HepG2 (cell line): ENCODE data around the gene AKAP9. TPM values are rescaled to one million over a fixed set of nuclear protein-coding genes. Genes with fewer than 3 reads are reported as not detected.

Experiments
- ATAC-seq: fragments of 200-7000 bp; cut with Tn5 transposase; 3 replicates; pipeline ENCODE4 v1.9.1; 2020; ENCODE audit warnings: mild to moderate bottlenecking, moderate library complexity
- BruUV-seq: library from RNA; stranded (reverse); fragments of 400-500 nt; replicated peaks from 2 replicates; lab custom pipeline; 2021; lab: Mats Ljungman, UMichigan
- CTCF ChIA-PET: fragments of 300-600 bp; formaldehyde crosslinking; extraction: SDS; loops from one replicate; lab custom pipeline; 2021; ENCODE audit warnings: low total read pairs, inconsistent platforms, low intra/inter-chr PET ratio; lab: Yijun Ruan, JAX
- POLR2A ChIA-PET: fragments of 350-600 bp; sonication (Branson Sonifier 250); formaldehyde crosslinking; loops from one replicate; lab custom pipeline; 2020; ENCODE audit warnings: antibody characterized with exemption, inconsistent platforms; lab: Yijun Ruan, JAX
- DNase-seq: peaks from one replicate; pipeline ENCODE4 v3.0.0-alpha.2; 2015; ENCODE audit warnings: low spot score
- FAIRE-seq: peaks from 3 replicates; lab custom pipeline; 2011; peaks lifted over from hg19 to GRCh38; lab: Jason Lieb, UNC
- H2AFZ ChIP-seq: one replicate; pipeline ENCODE4 v1.6.1; 2011; ENCODE audit warnings: low read length, inconsistent platforms
- H3K27ac ChIP-seq: fragments of 300-600 bp; 3 replicates; pipeline ENCODE4 v1.8.0; 2011; ENCODE audit warnings: mixed run types, mild to moderate bottlenecking, mixed read lengths, low read length, inconsistent platforms; ENCODE audit not compliant: insufficient read depth; ENCODE audit errors: extremely low read length
- H3K27me3 ChIP-seq, 2 experiments: fragments of 200-600 bp in 1 of 2; 2 replicates in 1 of 2; 3 replicates in 1 of 2; pipeline versions ENCODE4 v1.6.0 to v1.8.0; 2011; ENCODE audit warnings: low read length in 2 of 2, mild to moderate bottlenecking in 2 of 2, moderate library complexity in 2 of 2, inconsistent platforms in 1 of 2; ENCODE audit not compliant: insufficient read depth in 2 of 2, control insufficient read depth in 1 of 2
- H3K36me3 ChIP-seq, 2 experiments: fragments of 200-600 bp in 1 of 2; replicated peaks in 1 of 2; 2 replicates in 1 of 2; 3 replicates in 1 of 2; pipeline versions ENCODE4 v1.5.1 to v1.8.0; 2011; ENCODE audit warnings: low read length in 2 of 2, inconsistent platforms in 1 of 2; ENCODE audit not compliant: insufficient read depth in 2 of 2, control insufficient read depth in 1 of 2
- H3K4me1 ChIP-seq: 2 replicates; pipeline ENCODE4 v1.5.1; 2012; ENCODE audit warnings: low read length, inconsistent platforms; ENCODE audit not compliant: insufficient read depth
- H3K4me2 ChIP-seq: 2 replicates; pipeline ENCODE4 v1.6.0; 2011; ENCODE audit warnings: low read depth, low read length, inconsistent platforms
- H3K4me3 ChIP-seq, 3 experiments: fragments of 200-600 bp in 1 of 3; sonication (generic), shearing (Covaris generic) in 1 of 3; replicated peaks in 1 of 3; 2 replicates each; pipeline ENCODE4 v1.5.1; 2011 to 2016; ENCODE audit warnings: low read length in 3 of 3, inconsistent platforms in 2 of 3, low read depth in 2 of 3, mild to moderate bottlenecking in 2 of 3, control low read depth in 1 of 3, mixed read lengths in 1 of 3; ENCODE audit not compliant: insufficient read depth in 1 of 3
- H3K79me2 ChIP-seq: one replicate; pipeline ENCODE4 v1.6.1; 2011; ENCODE audit warnings: low read length, inconsistent platforms; ENCODE audit not compliant: insufficient read depth
- H3K9ac ChIP-seq: 2 replicates; pipeline ENCODE4 v1.6.0; 2011; ENCODE audit warnings: mild to moderate bottlenecking, low read depth, low read length, inconsistent platforms; ENCODE audit not compliant: insufficient read depth
- H3K9me3 ChIP-seq: 2 replicates; pipeline ENCODE4 v1.5.1; 2012; ENCODE audit warnings: mild to moderate bottlenecking, low read length
- H4K20me1 ChIP-seq: 2 replicates; pipeline ENCODE4 v1.6.0; 2011; ENCODE audit warnings: inconsistent platforms, mild to moderate bottlenecking, low read length, moderate library complexity; ENCODE audit not compliant: insufficient read depth
- AKAP8 ChIP-seq: sonication (generic); formaldehyde crosslinking; IDR thresholded peaks from 2 replicates; pipeline ENCODE4 v1.5.1; 2020; ENCODE audit warnings: mild to moderate bottlenecking, missing genetic modification reagents
- E2F1 ChIP-seq: sonication (generic); formaldehyde crosslinking; IDR thresholded peaks from 2 replicates; pipeline ENCODE4 v1.5.0; 2020; ENCODE audit warnings: missing genetic modification reagents
- EP300 ChIP-seq, 3 experiments: sonication (generic) in 1 of 3; formaldehyde crosslinking in 1 of 3; IDR thresholded peaks; 2 replicates each; pipeline versions ENCODE4 v1.5.1 to v1.6.1; 2011 to 2020; ENCODE audit warnings: low read depth in 2 of 3, low read length in 2 of 3, borderline replicate concordance in 1 of 3, improper control_type of control experiment in 1 of 3, mild to moderate bottlenecking in 1 of 3, missing genetic modification reagents in 1 of 3, moderate library complexity in 1 of 3
- HDAC1 ChIP-seq: sonication (generic); formaldehyde crosslinking; IDR thresholded peaks from 2 replicates; pipeline ENCODE4 v1.5.1; 2020; ENCODE audit warnings: mild to moderate bottlenecking, missing genetic modification reagents
- HNRNPK ChIP-seq: fragments of 200-400 bp; formaldehyde crosslinking; IDR thresholded peaks from 2 replicates; pipeline ENCODE4 v1.6.1; 2018; ENCODE audit warnings: low read length, low read depth, moderate library complexity, mild to moderate bottlenecking; ENCODE audit not compliant: poor library complexity, severe bottlenecking
- RBM22 ChIP-seq: fragments of 200-400 bp; formaldehyde crosslinking; optimal IDR thresholded peaks from 2 replicates; pipeline ENCODE3; 2017; ENCODE audit warnings: mild to moderate bottlenecking, low read length, moderate library complexity
- TFE3 ChIP-seq: IDR thresholded peaks from 2 replicates; pipeline ENCODE4 v1.6.1; 2016
- YEATS4 ChIP-seq: sonication (generic); formaldehyde crosslinking; IDR thresholded peaks from 2 replicates; pipeline ENCODE4 v1.4.0; 2020; ENCODE audit warnings: missing genetic modification reagents, borderline replicate concordance
- ZFP62 ChIP-seq: sonication (generic); formaldehyde crosslinking; IDR thresholded peaks from 2 replicates; pipeline ENCODE4 v1.4.0; 2020; ENCODE audit warnings: missing genetic modification reagents
- ZNF597 ChIP-seq: sonication (generic); formaldehyde crosslinking; IDR thresholded peaks from 2 replicates; pipeline ENCODE4 v1.5.0; 2020; ENCODE audit warnings: missing genetic modification reagents
- ZNF891 ChIP-seq: sonication (generic); formaldehyde crosslinking; IDR thresholded peaks from 2 replicates; pipeline ENCODE4 v1.5.0; 2020; ENCODE audit warnings: mild to moderate bottlenecking, missing genetic modification reagents
- WGBS: methylation state at CpG from one replicate; pipeline ENCODE4 v1.1.6; 2017; ENCODE audit warnings: low lambda C conversion rate; 5-methylcytosine and 5-hydroxymethylcytosine counted together
- in situ Hi-C: cut with HindIII; loops from 2 replicates; pipeline ENCODE4 v1.10.0; 2017; ENCODE audit warnings: low pct_unique_long_range_greater_than_20kb; ENCODE audit not compliant: extremely low pct_ligation_motif_present
- intact Hi-C: fragments of 100-400 bp; cut with micrococcal nuclease; formaldehyde crosslinking; loops from one replicate; pipeline ENCODE4 v1.10.0; 2022; ENCODE audit not compliant: unreplicated experiment
- polyA plus RNA-seq, 8 experiments: library from polyadenylated mRNA; depleted of rRNA in 3 of 8; stranded (reverse) in 7 of 8; unstranded in 1 of 8; fragments of >200 nt; fragmentation: Illumina TruSeq in 4 of 8; extraction: Trizol in 4 of 8; gene quantifications; 2 replicates each; pipeline versions ENCODE4 v1.2.1 to v1.2.3, GENCODE V29; 2011 to 2016; ENCODE audit warnings: low read depth in 4 of 8, missing spikeins in 1 of 8, mixed read lengths in 1 of 8; ENCODE audit not compliant: insufficient read depth in 1 of 8
- total RNA-seq, 5 experiments: library from RNA; depleted of rRNA; stranded (reverse); fragments of >200 nt; fragmentation: Illumina TruSeq; extraction: Trizol; gene quantifications; 2 replicates each; pipeline ENCODE4 v1.2.3, GENCODE V29; 2016; ENCODE audit warnings: low read depth in 1 of 5

AKAP9 gene
- total and polyA plus RNA-seq, 2 of the 13 experiments (the other 11 are each of a cell fraction or from before 2014, with no cell fraction given): 27.6 to 33.1 TPM

- TF ChIP-seq E2F1 (CRISPR knock-in tag): no peak
Measured at GRCh38 chr7:91927912-91928311, 12.8 kb upstream of the AKAP9 start (continued).

- TF ChIP-seq YEATS4 (CRISPR knock-in tag): no peak
- no peak for TF ChIP-seq RBM22
- no peak for TF ChIP-seq ZFP62 (CRISPR knock-in tag)
- no peak for TF ChIP-seq HDAC1 (CRISPR knock-in tag)
- no peak for TF ChIP-seq HNRNPK
- TF ChIP-seq TFE3 (CRISPR knock-in tag): no peak
- TF ChIP-seq AKAP8: no peak
- TF ChIP-seq ZNF597 (CRISPR knock-in tag): no peak
- no peak for TF ChIP-seq ZNF891 (CRISPR knock-in tag)
- TF ChIP-seq EP300 (IDR thresholded peaks at IDR 0.05; ENCODE audit: low read depth in 2 of 2, low read length in 2 of 2): no peak
- no peak for TF ChIP-seq EP300 (CRISPR knock-in tag; IDR thresholded peaks at IDR 0.05; ENCODE audit: borderline replicate concordance)
- H3K4me1 ChIP-seq: no peaks in the 10 kb centered on the region
- ChIA-PET CTCF (no interaction called here), POLR2A (no interaction called here)
- intact Hi-C loops (no loop called here), in situ Hi-C loops (no loop called here)
- H3K4me3 ChIP-seq: no peak overlapping the region
- H3K4me2 ChIP-seq: no peak overlapping the region
- no peak overlapping the region for H2AFZ ChIP-seq
- H3K9ac ChIP-seq: no peak overlapping the region
- no peaks in the 10 kb centered on the region for H3K36me3 ChIP-seq
- H4K20me1 ChIP-seq: no peaks in the 10 kb centered on the region
- FAIRE-seq: no peak
- H3K27ac ChIP-seq: no peak overlapping the region
- no peaks in the 10 kb centered on the region for H3K79me2 ChIP-seq
- BruUV-seq: no TSS peak
- no peak for ATAC-seq
- 29% methylated on average over 3 of the region's 3 CpGs for WGBS
- 0 out of 5 replicates have a peak, but pooled peaks cover 0 to 5% of the 10 kb centered on the region in 2 experiments for H3K27me3 ChIP-seq
- no peaks in the 10 kb centered on the region for H3K9me3 ChIP-seq
- DNase-seq: no peak
Measured at GRCh38 chr7:91929463-91929862, 11.2 kb upstream of the AKAP9 start.
